Measurements from ENCODE around the gene PTPN12.

Gene PTPN12

GRCh38 chr7:77665161-77665560 lies 128.1 kb downstream of the PTPN12 start:
- no peak for DNase-seq

GRCh38 chr7:77667459-77668086 lies 130.5 kb downstream of the PTPN12 start:
- no peak for DNase-seq

GRCh38 chr7:77674878-77675277 lies 137.8 kb downstream of the PTPN12 start:
- DNase-seq = no peak

- DNase-seq = peak; percentile 86
Measured at GRCh38 chr7:77679608-77680007, 142.5 kb downstream of the PTPN12 start.

GRCh38 chr7:77680266-77680665 lies 143.2 kb downstream of the PTPN12 start:
- no peak for DNase-seq

- DNase-seq = no peak
Measured at GRCh38 chr7:77684030-77684429, 146.9 kb downstream of the PTPN12 start.

- no peak for DNase-seq
Measured at GRCh38 chr7:77685233-77685632, 148.1 kb downstream of the PTPN12 start.

GRCh38 chr7:77687100-77687746 lies 150.1 kb downstream of the PTPN12 start:
- no peak for DNase-seq

- DNase-seq = no peak
Measured at GRCh38 chr7:77687747-77688144, 150.7 kb downstream of the PTPN12 start.

Measured in NCI-H526 treated with DMSO at 0.1 percent for 48 hours (cell line).